SK-N-SH treated with all-trans-retinoic acid at 6 μM for 48 hours (cell line): ENCODE measurements around the gene PNLDC1.

ENCODE experiments used
- ATAC-seq: fragments of 200-7000 bp; cut with Tn5 transposase; 3 replicates; pipeline ENCODE4 v1.9.1; 2020; ENCODE audit warnings: mild to moderate bottlenecking, moderate library complexity
- ARNTL ChIP-seq: fragments of 450-650 bp; formaldehyde crosslinking; IDR thresholded peaks from 2 replicates; pipeline ENCODE4 v1.5.0; 2020; ENCODE audit warnings: low read depth, mild to moderate bottlenecking, moderate library complexity, borderline replicate concordance
- BACH2 ChIP-seq: fragments of 250-450 bp; sonication (Bioruptor Pico); IDR thresholded peaks from 2 replicates; pipeline ENCODE4 v1.9.0; 2021; ENCODE audit warnings: mild to moderate bottlenecking, borderline replicate concordance
- CSDC2 ChIP-seq: fragments of 250-450 bp; sonication (Bioruptor Pico); IDR thresholded peaks from 2 replicates; pipeline ENCODE4 v1.5.0; 2020; ENCODE audit warnings: mild to moderate bottlenecking, moderate library complexity
- ESRRG ChIP-seq: fragments of 250-450 bp; sonication (Bioruptor Pico); IDR thresholded peaks from 2 replicates; pipeline ENCODE4 v1.6.1; 2021; ENCODE audit warnings: mild to moderate bottlenecking
- GLIS3 ChIP-seq: fragments of 250-450 bp; sonication (Bioruptor Pico); IDR thresholded peaks from 2 replicates; pipeline ENCODE4 v1.5.0; 2020; ENCODE audit warnings: mild to moderate bottlenecking, moderate library complexity
- ISL1 ChIP-seq: fragments of 250-450 bp; sonication (Bioruptor Pico); IDR thresholded peaks from 2 replicates; pipeline ENCODE4 v2.1.2; 2022; ENCODE audit warnings: mild to moderate bottlenecking, moderate library complexity
- OSR1 ChIP-seq: fragments of 250-450 bp; sonication (Bioruptor Pico); IDR thresholded peaks from 2 replicates; pipeline ENCODE4 v1.8.0; 2022; ENCODE audit warnings: moderate library complexity, mild to moderate bottlenecking, inconsistent platforms
- PPARA ChIP-seq: fragments of 250-450 bp; sonication (Bioruptor Pico); IDR thresholded peaks from 2 replicates; pipeline ENCODE4 v1.5.0; 2020; ENCODE audit warnings: mild to moderate bottlenecking, borderline replicate concordance
- SNAI2 ChIP-seq: fragments of 250-450 bp; sonication (Bioruptor Pico); IDR thresholded peaks from 2 replicates; pipeline ENCODE4 v1.5.0; 2020; ENCODE audit warnings: mild to moderate bottlenecking, moderate library complexity
- TCF4 ChIP-seq: fragments of 250-450 bp; sonication (Bioruptor Pico); IDR thresholded peaks from 2 replicates; pipeline ENCODE4 v1.8.0; 2021; ENCODE audit warnings: mild to moderate bottlenecking, moderate library complexity, borderline replicate concordance
- TOX ChIP-seq: fragments of 250-450 bp; sonication (Bioruptor Pico); IDR thresholded peaks from 2 replicates; pipeline ENCODE4 v1.8.0; 2021; ENCODE audit warnings: mild to moderate bottlenecking, moderate library complexity, borderline replicate concordance
- ZC3H10 ChIP-seq: fragments of 250-450 bp; sonication (Bioruptor Pico); IDR thresholded peaks from 2 replicates; pipeline ENCODE4 v1.5.1; 2021; ENCODE audit warnings: mild to moderate bottlenecking, moderate library complexity
- ZFP3 ChIP-seq: fragments of 250-450 bp; sonication (Bioruptor Pico); IDR thresholded peaks from 2 replicates; pipeline ENCODE4 v1.5.0; 2020; ENCODE audit warnings: mild to moderate bottlenecking, moderate library complexity
- ZFP30 ChIP-seq: fragments of 450-650 bp; formaldehyde crosslinking; IDR thresholded peaks from 2 replicates; pipeline ENCODE4 v1.5.0; 2022; ENCODE audit warnings: mild to moderate bottlenecking, moderate library complexity
- ZNF565 ChIP-seq: fragments of 450-650 bp; formaldehyde crosslinking; conservative IDR thresholded peaks from 2 replicates; pipeline ENCODE4 v1.5.0; 2020; ENCODE audit warnings: low read depth, mild to moderate bottlenecking, moderate library complexity
- ZNF8 ChIP-seq: fragments of 450-650 bp; formaldehyde crosslinking; IDR thresholded peaks from 2 replicates; pipeline ENCODE4 v1.5.0; 2020; ENCODE audit warnings: mild to moderate bottlenecking, moderate library complexity
- TF ChIP-seq, protein P1 (sequence below): fragments of 250-450 bp; sonication (Bioruptor Pico); IDR thresholded peaks from 2 replicates; pipeline ENCODE4 v1.5.0; 2020; ENCODE audit warnings: mild to moderate bottlenecking, moderate library complexity
- TF ChIP-seq, protein P2 (sequence below): fragments of 250-450 bp; sonication (Bioruptor Pico); IDR thresholded peaks from 2 replicates; pipeline ENCODE4 v1.5.1; 2020; ENCODE audit warnings: low read depth, mild to moderate bottlenecking, moderate library complexity
- TF ChIP-seq, protein P3 (sequence below): fragments of 250-450 bp; sonication (Bioruptor Pico); IDR thresholded peaks from 2 replicates; pipeline ENCODE4 v1.8.0; 2020; ENCODE audit warnings: mild to moderate bottlenecking, moderate library complexity, borderline replicate concordance
- TF ChIP-seq, protein P4 (sequence below): fragments of 250-450 bp; sonication (Bioruptor Pico); IDR thresholded peaks from 2 replicates; pipeline ENCODE4 v1.5.1; 2021; ENCODE audit warnings: mild to moderate bottlenecking, moderate library complexity
- TF ChIP-seq, protein P5 (sequence below): fragments of 250-450 bp; sonication (Bioruptor Pico); IDR thresholded peaks from 2 replicates; pipeline ENCODE4 v1.8.0; 2021; ENCODE audit warnings: low read depth, mild to moderate bottlenecking, moderate library complexity, borderline replicate concordance

The PNLDC1 gene

DNA sequence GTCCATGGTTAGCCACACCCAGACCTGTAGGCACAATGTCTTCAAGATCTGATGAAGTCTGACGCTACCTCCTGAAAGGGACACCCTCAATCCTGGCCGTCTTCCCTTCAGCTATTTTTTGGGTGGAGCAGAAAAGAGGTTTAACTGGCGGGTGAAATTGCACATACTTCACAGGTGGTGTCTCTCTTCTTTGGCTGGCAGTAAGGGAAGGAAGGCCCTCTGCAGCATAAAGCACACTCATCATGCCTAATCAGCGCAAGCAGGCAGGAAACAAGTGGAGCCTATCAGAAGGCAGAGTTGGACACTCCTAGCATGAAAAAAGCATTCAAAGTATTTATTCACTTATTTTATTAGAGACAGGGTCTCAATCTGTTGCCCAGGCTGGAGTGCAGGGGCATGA lies 32.9 kb downstream of the PNLDC1 start:
- no peak for ATAC-seq
- no peak for TF ChIP-seq OSR1 (CRISPR knock-in tag)
- TF ChIP-seq TCF4: no peak
- TF ChIP-seq ZNF565 (CRISPR knock-in tag): no peak
- TF ChIP-seq GLIS3 (CRISPR knock-in tag): no peak
- TF ChIP-seq, protein P1, sequence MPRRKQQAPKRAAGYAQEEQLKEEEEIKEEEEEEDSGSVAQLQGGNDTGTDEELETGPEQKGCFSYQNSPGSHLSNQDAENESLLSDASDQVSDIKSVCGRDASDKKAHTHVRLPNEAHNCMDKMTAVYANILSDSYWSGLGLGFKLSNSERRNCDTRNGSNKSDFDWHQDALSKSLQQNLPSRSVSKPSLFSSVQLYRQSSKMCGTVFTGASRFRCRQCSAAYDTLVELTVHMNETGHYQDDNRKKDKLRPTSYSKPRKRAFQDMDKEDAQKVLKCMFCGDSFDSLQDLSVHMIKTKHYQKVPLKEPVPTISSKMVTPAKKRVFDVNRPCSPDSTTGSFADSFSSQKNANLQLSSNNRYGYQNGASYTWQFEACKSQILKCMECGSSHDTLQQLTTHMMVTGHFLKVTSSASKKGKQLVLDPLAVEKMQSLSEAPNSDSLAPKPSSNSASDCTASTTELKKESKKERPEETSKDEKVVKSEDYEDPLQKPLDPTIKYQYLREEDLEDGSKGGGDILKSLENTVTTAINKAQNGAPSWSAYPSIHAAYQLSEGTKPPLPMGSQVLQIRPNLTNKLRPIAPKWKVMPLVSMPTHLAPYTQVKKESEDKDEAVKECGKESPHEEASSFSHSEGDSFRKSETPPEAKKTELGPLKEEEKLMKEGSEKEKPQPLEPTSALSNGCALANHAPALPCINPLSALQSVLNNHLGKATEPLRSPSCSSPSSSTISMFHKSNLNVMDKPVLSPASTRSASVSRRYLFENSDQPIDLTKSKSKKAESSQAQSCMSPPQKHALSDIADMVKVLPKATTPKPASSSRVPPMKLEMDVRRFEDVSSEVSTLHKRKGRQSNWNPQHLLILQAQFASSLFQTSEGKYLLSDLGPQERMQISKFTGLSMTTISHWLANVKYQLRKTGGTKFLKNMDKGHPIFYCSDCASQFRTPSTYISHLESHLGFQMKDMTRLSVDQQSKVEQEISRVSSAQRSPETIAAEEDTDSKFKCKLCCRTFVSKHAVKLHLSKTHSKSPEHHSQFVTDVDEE (CRISPR knock-in tag): no peak
- no peak for TF ChIP-seq SNAI2 (CRISPR knock-in tag)
- TF ChIP-seq BACH2 (CRISPR knock-in tag): no peak
- TF ChIP-seq ARNTL (CRISPR knock-in tag): no peak
- TF ChIP-seq, protein P2, sequence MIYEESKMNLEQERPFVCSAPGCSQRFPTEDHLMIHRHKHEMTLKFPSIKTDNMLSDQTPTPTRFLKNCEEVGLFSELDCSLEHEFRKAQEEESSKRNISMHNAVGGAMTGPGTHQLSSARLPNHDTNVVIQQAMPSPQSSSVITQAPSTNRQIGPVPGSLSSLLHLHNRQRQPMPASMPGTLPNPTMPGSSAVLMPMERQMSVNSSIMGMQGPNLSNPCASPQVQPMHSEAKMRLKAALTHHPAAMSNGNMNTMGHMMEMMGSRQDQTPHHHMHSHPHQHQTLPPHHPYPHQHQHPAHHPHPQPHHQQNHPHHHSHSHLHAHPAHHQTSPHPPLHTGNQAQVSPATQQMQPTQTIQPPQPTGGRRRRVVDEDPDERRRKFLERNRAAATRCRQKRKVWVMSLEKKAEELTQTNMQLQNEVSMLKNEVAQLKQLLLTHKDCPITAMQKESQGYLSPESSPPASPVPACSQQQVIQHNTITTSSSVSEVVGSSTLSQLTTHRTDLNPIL: no peak
- no peak for TF ChIP-seq ISL1 (CRISPR knock-in tag)
- TF ChIP-seq, protein P3, sequence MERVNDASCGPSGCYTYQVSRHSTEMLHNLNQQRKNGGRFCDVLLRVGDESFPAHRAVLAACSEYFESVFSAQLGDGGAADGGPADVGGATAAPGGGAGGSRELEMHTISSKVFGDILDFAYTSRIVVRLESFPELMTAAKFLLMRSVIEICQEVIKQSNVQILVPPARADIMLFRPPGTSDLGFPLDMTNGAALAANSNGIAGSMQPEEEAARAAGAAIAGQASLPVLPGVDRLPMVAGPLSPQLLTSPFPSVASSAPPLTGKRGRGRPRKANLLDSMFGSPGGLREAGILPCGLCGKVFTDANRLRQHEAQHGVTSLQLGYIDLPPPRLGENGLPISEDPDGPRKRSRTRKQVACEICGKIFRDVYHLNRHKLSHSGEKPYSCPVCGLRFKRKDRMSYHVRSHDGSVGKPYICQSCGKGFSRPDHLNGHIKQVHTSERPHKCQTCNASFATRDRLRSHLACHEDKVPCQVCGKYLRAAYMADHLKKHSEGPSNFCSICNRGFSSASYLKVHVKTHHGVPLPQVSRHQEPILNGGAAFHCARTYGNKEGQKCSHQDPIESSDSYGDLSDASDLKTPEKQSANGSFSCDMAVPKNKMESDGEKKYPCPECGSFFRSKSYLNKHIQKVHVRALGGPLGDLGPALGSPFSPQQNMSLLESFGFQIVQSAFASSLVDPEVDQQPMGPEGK (CRISPR knock-in tag): no peak
- no peak for TF ChIP-seq ZNF8 (CRISPR knock-in tag)
- no peak for TF ChIP-seq TOX (CRISPR knock-in tag)
- no peak for TF ChIP-seq ESRRG (CRISPR knock-in tag)
- no peak for TF ChIP-seq PPARA (CRISPR knock-in tag)
- TF ChIP-seq, protein P4, sequence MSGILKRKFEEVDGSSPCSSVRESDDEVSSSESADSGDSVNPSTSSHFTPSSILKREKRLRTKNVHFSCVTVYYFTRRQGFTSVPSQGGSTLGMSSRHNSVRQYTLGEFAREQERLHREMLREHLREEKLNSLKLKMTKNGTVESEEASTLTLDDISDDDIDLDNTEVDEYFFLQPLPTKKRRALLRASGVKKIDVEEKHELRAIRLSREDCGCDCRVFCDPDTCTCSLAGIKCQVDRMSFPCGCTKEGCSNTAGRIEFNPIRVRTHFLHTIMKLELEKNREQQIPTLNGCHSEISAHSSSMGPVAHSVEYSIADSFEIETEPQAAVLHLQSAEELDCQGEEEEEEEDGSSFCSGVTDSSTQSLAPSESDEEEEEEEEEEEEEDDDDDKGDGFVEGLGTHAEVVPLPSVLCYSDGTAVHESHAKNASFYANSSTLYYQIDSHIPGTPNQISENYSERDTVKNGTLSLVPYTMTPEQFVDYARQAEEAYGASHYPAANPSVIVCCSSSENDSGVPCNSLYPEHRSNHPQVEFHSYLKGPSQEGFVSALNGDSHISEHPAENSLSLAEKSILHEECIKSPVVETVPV (CRISPR knock-in tag): no peak

DNA sequence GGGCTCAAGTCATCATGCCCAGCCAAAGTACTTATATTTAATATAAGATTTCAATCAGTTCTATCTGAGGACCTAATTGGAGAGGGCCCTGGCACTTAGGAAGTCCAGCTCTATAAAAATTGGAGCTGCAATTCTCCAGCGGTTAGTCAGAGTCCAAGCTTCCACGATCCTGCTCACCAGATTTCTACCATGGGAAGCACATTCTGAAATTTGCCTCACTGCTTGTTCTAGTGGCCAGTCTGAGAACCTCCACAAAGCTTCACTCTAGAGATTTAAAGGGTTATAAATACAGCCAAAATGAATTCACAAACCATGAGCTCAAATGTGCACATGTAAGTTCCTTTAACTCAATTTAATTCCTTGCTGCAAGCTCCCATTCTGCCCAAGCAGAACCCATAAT lies 33.5 kb downstream of the PNLDC1 start:
- ATAC-seq: peak; percentile 37; the same call in 1 of the 3 replicates

More for the DNA sequence above, 33.5 kb downstream of the PNLDC1 start:
- TF ChIP-seq, protein P5, sequence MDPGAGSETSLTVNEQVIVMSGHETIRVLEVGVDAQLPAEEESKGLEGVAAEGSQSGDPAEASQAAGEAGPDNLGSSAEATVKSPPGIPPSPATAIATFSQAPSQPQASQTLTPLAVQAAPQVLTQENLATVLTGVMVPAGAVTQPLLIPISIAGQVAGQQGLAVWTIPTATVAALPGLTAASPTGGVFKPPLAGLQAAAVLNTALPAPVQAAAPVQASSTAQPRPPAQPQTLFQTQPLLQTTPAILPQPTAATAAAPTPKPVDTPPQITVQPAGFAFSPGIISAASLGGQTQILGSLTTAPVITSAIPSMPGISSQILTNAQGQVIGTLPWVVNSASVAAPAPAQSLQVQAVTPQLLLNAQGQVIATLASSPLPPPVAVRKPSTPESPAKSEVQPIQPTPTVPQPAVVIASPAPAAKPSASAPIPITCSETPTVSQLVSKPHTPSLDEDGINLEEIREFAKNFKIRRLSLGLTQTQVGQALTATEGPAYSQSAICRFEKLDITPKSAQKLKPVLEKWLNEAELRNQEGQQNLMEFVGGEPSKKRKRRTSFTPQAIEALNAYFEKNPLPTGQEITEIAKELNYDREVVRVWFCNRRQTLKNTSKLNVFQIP: no peak
- TF ChIP-seq ISL1 (CRISPR knock-in tag) (no peak), TCF4 (no peak), OSR1 (CRISPR knock-in tag) (no peak), ESRRG (CRISPR knock-in tag) (no peak), ZNF8 (CRISPR knock-in tag) (no peak), ZC3H10 (CRISPR knock-in tag) (no peak), ZFP3 (CRISPR knock-in tag) (no peak), CSDC2 (CRISPR knock-in tag) (no peak), TOX (CRISPR knock-in tag) (no peak), ZFP30 (no peak), ZNF565 (CRISPR knock-in tag) (no peak), SNAI2 (CRISPR knock-in tag) (no peak)
- TF ChIP-seq, protein P3 (CRISPR knock-in tag): no peak
- TF ChIP-seq, all 23 proteins: peak for 0
